GM18517 (cell line): ENCODE data around the gene TBX2.

ENCODE experiments used
- ATAC-seq: cut with Tn5 transposase; IDR thresholded peaks from one replicate; pipeline ENCODE4 v1.9.1; 2021; ENCODE audit warnings: mild to moderate bottlenecking, moderate library complexity; ENCODE audit not compliant: unreplicated experiment

The TBX2 gene

GRCh38 chr17:61385577-61386236 is 13.9 kb upstream of the TBX2 start:
- ATAC-seq = no peak

GRCh38 chr17:61386251-61386650 is 13.4 kb upstream of the TBX2 start:
- no peak for ATAC-seq

- ATAC-seq = no peak
Measured at GRCh38 chr17:61387011-61387410, 12.6 kb upstream of the TBX2 start.

- ATAC-seq = no peak
Measured at GRCh38 chr17:61387511-61388305, 11.9 kb upstream of the TBX2 start.

- ATAC-seq = no peak
Measured at GRCh38 chr17:61388561-61389356, 10.9 kb upstream of the TBX2 start.

GRCh38 chr17:61389670-61390478 is 9.8 kb upstream of the TBX2 start:
- ATAC-seq = no peak

GRCh38 chr17:61390479-61390791 is 9.2 kb upstream of the TBX2 start:
- no peak for ATAC-seq

- ATAC-seq = no peak
Measured at GRCh38 chr17:61391595-61392291, 7.9 kb upstream of the TBX2 start.

GRCh38 chr17:61392679-61393078 is 7.0 kb upstream of the TBX2 start:
- no peak for ATAC-seq

GRCh38 chr17:61393550-61393903 is 6.1 kb upstream of the TBX2 start:
- no peak for ATAC-seq

GRCh38 chr17:61393904-61394629 is 5.6 kb upstream of the TBX2 start:
- no peak for ATAC-seq

- no peak for ATAC-seq
Measured at GRCh38 chr17:61394630-61395408, 4.8 kb upstream of the TBX2 start.

- ATAC-seq = no peak
Measured at GRCh38 chr17:61395409-61395982, 4.1 kb upstream of the TBX2 start.

GRCh38 chr17:61395983-61396585 is 3.6 kb upstream of the TBX2 start:
- ATAC-seq = no peak

GRCh38 chr17:61396586-61397085 is 3.0 kb upstream of the TBX2 start:
- ATAC-seq = no peak

GRCh38 chr17:61397086-61397842 is 2.4 kb upstream of the TBX2 start:
- ATAC-seq = no peak

GRCh38 chr17:61398721-61399130 is 917 bp upstream of the TBX2 start:
- ATAC-seq = no peak
